Pancreas (tissue), 10 donors: ENCODE measurements around the gene CDC42EP5. TPM values are rescaled to one million over a fixed set of nuclear protein-coding genes. Genes with fewer than 3 reads are reported as not detected.

Experiments
- ATAC-seq, 4 donors: fragments of 200-7000 bp; cut with Tn5 transposase; one replicate each; pipeline versions ENCODE4 v1.8.0 to v1.9.1; 2020; ENCODE audit warnings: mild to moderate bottlenecking in 4 of 4, moderate library complexity in 4 of 4
- DNase-seq, 6 donors: peaks; one replicate each; pipeline ENCODE4 v3.0.0-alpha.2; 2020
- FAIRE-seq: peaks from 2 replicates; lab custom pipeline; 2012; peaks lifted over from hg19 to GRCh38; lab: Jason Lieb, UNC
- H3K27ac ChIP-seq, 4 donors: fragments of 200-600 bp; sonication (generic); 1 replicate in 3 of 4; 2 replicates in 1 of 4; pipeline versions ENCODE4 v1.5.0 to v1.8.0; 2020
- H3K27me3 ChIP-seq, 4 donors: fragments of 200-600 bp; one replicate each; pipeline ENCODE4 v1.8.0; 2021
- H3K36me3 ChIP-seq, 3 donors: fragments of 200-600 bp; sonication (generic) in 1 of 3; one replicate each; pipeline versions ENCODE4 v1.5.0 to v1.8.0; 2020 to 2021
- H3K4me1 ChIP-seq, 3 donors: fragments of 200-600 bp; one replicate each; pipeline ENCODE4 v1.8.0; 2021
- H3K4me3 ChIP-seq, 4 donors: fragments of 200-600 bp; sonication (generic) in 2 of 4; one replicate each; pipeline versions ENCODE4 v1.5.0 to v1.8.0; 2020 to 2021
- H3K9me3 ChIP-seq, 4 donors: fragments of 200-600 bp; one replicate each; pipeline ENCODE4 v1.8.0; 2021
- WGBS, 2 donors: extraction: QIAGEN DNeasy Blood & Tissue Kit; methylation state at CpG; one replicate each; pipeline ENCODE4 v1.1.7; 2013; 5-methylcytosine and 5-hydroxymethylcytosine counted together
- intact Hi-C, 3 donors: fragments of 100-400 bp; cut with DNase I; formaldehyde crosslinking; loops; one replicate each; pipeline versions ENCODE4 v1.11.1 to v1.14.2; 2022
- polyA plus RNA-seq, 2 donors: library from polyadenylated mRNA; stranded (reverse); fragments of 200-250 nt; gene quantifications; one replicate each; pipeline ENCODE4 v1.2.3, GENCODE V29; 2013
- total RNA-seq, 6 donors: library from RNA; stranded (reverse); fragmentation: NEBNext Ultra II Directional in 4 of 6; extraction: Animal tissue kit (Norgen Biotek cat#: 25700) in 4 of 6; gene quantifications; one replicate each; pipeline versions ENCODE4 v1.2.1 to v1.2.4, GENCODE V29; 2021 to 2023
- TF ChIP-seq, protein P1 (sequence below), 4 donors: fragments of 200-600 bp; sonication (generic) in 3 of 4; IDR thresholded peaks; one replicate each; pipeline versions ENCODE4 v1.5.0 to v1.8.0; 2021; ENCODE audit warnings: antibody characterized with exemption in 4 of 4
- donor health status: healthy with polysubstance abuse.
- donor health status: DM: no; HTN: no; CAD: no; lungs with moderate emphysema.
- donor health status: DM: no; HTN: no; CAD: no.
- donor health status: control.
- donor health status: control.
- donor health status: Bipolar disorder and iron deficiency.
- donor health status: DM: yes; HTN: yes; CAD: no.
- donor health status: DM: no; HTN: no; CAD: no.
- donor health status: DM: no; HTN: no; CAD: no.
- donor health status: DM: yes; HTN: yes; CAD: no.

Gene CDC42EP5
- total and polyA plus RNA-seq, 8 donors = 7.5 to 48.0 (median 15.7) TPM

DNA sequence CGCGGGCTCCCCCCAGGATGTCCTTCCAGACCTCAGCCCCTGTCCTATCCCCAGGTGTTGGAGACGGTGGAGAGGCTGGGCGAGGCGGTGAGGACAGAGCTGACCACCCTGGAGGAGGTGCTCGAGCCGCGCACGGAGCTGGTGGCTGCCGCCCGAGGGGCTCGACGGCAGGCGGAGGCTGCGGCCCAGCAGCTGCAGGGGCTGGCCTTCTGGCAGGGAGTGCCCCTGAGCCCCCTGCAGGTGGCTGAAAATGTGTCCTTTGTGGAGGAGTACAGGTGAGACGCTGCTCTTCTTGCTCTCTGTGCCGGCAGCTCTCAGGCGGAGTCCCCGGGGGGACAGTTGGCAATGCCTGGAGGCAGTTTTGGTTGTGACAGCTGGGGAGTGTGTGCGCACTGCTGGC is 51.0 kb downstream of the CDC42EP5 start:
- H3K4me1 ChIP-seq = no peaks in the 10 kb centered on the region
- intact Hi-C loops = no loop called here
- H3K27ac ChIP-seq = no peak overlapping the region
- H3K9me3 ChIP-seq = no peaks in the 10 kb centered on the region
- WGBS, 2 donors = 79 to 82% methylated on average over 20 of the region's 20 CpGs
- H3K36me3 ChIP-seq = no peaks in the 10 kb centered on the region
- no peaks in the 10 kb centered on the region for H3K27me3 ChIP-seq
- DNase-seq (peak in 1 of 6 donors; percentile 69), FAIRE-seq (no peak), ATAC-seq (no peak)
- no peak overlapping the region for H3K4me3 ChIP-seq
- TF ChIP-seq, protein P1, sequence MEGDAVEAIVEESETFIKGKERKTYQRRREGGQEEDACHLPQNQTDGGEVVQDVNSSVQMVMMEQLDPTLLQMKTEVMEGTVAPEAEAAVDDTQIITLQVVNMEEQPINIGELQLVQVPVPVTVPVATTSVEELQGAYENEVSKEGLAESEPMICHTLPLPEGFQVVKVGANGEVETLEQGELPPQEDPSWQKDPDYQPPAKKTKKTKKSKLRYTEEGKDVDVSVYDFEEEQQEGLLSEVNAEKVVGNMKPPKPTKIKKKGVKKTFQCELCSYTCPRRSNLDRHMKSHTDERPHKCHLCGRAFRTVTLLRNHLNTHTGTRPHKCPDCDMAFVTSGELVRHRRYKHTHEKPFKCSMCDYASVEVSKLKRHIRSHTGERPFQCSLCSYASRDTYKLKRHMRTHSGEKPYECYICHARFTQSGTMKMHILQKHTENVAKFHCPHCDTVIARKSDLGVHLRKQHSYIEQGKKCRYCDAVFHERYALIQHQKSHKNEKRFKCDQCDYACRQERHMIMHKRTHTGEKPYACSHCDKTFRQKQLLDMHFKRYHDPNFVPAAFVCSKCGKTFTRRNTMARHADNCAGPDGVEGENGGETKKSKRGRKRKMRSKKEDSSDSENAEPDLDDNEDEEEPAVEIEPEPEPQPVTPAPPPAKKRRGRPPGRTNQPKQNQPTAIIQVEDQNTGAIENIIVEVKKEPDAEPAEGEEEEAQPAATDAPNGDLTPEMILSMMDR (IDR thresholded peaks at IDR 0.05) = no peak

DNA sequence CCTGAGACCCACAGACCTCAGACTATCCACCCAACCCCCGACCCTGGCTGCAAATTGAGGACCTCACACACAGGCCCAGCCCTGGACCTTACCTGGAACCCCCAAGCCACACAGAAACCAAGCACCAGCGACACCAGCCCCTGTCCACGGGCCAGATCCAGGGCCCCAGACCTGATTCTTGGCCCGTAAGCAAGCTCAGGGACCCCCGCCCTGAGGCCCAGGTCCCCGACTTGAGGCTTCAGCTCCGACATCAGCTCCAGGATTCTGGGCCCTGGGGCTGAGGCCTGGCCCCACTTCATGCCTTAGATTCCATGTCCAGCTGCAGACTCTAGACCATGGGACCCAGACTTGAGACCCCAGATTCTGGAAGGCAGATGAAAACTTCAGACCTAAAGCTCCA is 51.6 kb downstream of the CDC42EP5 start:
- no peak for FAIRE-seq
- no peaks in the 10 kb centered on the region for H3K4me1 ChIP-seq
- intact Hi-C loops = no loop called here
- no peaks in the 10 kb centered on the region for H3K27me3 ChIP-seq
- 77 to 80% methylated on average over 7 of the region's 7 CpGs for WGBS, 2 donors
- no peak overlapping the region for H3K4me3 ChIP-seq
- TF ChIP-seq, protein P1 (IDR thresholded peaks at IDR 0.05) = no peak
- H3K36me3 ChIP-seq = no peaks in the 10 kb centered on the region
- ATAC-seq = no peak
- peak overlapping the region in 2 of 4 donors; percentile 70 to 76 for H3K27ac ChIP-seq
- no peaks in the 10 kb centered on the region for H3K9me3 ChIP-seq
- no peak for DNase-seq

DNA sequence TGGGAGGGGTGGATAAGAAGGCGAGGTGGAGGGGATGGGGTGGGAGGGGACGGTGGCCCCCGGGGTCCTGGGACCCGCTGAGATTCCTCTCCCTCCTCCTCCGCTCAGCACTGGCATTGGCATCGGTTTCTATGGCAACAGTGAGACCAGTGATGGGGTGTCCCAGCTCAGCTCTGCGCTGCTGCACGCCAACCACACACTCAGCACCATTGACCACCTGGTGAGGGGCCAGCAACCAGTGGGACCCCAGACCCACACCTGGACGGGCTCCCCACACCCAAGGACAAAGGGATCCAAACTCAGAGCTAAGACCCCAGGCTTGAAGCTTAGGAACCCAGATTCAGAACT is 52.0 kb downstream of the CDC42EP5 start:
- Histone ChIP-seq H3K27me3 (no peaks in the 10 kb centered on the region), H3K4me1 (no peaks in the 10 kb centered on the region), H3K4me3 (no peak overlapping the region), H3K9me3 (no peaks in the 10 kb centered on the region), H3K36me3 (no peaks in the 10 kb centered on the region), H3K27ac (peak overlapping the region; percentile 66 to 76 (median 73))
- 39 to 50% methylated on average over 6 to 8 of the region's 9 CpGs for WGBS, 2 donors
- DNase-seq (no peak), FAIRE-seq (no peak), ATAC-seq (no peak)
- TF ChIP-seq, protein P1 (IDR thresholded peaks at IDR 0.05) = no peak
- intact Hi-C loops = no loop called here

DNA sequence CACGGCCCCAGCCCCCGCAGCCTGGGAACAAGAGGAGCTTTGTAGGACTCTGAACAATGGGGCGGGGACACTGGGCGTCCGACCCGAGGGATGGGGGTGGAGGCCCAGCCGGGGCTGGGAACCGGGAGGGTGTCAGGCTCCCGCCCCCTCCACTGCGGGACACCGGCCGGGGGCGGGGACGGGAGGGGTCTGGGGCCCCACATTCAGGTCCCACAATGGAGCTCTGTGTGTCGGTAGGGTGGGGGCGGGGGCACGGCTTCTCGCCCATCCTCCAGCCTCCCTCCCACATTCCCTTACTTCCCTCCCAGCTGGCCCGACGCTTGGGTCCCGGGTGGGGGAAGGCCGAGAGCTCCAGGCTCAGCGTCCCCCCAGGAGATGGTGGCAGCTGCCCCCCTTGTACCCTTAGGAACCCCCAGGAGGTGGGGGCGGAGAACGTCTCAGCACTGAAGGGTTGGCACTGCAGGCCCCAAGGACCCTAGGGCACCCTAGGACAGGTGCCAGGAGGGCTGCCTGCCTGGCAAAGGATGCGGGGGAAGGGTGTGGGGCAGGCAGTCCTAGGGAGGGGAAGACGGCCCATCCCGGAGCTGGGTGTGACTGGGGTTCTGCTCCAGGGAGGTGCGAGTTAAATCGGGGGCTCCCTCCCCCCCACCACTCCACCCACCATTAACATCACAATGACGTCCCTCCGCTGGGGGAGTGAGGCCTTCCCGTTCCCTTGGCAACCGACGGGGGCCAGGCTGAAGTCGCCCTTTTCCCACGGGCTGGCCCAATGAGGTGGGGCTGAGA is 52.5 kb downstream of the CDC42EP5 start:
- H3K4me1 ChIP-seq = no peaks in the 10 kb centered on the region
- no peaks in the 10 kb centered on the region for H3K9me3 ChIP-seq
- WGBS, 2 donors = 10 to 12% methylated on average over 32 to 37 of the region's 37 CpGs
- H3K36me3 ChIP-seq = no peaks in the 10 kb centered on the region
- no peak for FAIRE-seq
- peak in 5 of 6 donors; percentile 62 to 91 (median 82) for DNase-seq
- peak overlapping the region; percentile 66 to 76 (median 73) for H3K27ac ChIP-seq
- H3K4me3 ChIP-seq = peak overlapping the region in 1 of 4 donors; percentile 3
- no peaks in the 10 kb centered on the region for H3K27me3 ChIP-seq
- intact Hi-C loops = no loop called here
- TF ChIP-seq, protein P1 (IDR thresholded peaks at IDR 0.05) = no peak
- ATAC-seq = peak; percentile 72 to 84 (median 76)

DNA sequence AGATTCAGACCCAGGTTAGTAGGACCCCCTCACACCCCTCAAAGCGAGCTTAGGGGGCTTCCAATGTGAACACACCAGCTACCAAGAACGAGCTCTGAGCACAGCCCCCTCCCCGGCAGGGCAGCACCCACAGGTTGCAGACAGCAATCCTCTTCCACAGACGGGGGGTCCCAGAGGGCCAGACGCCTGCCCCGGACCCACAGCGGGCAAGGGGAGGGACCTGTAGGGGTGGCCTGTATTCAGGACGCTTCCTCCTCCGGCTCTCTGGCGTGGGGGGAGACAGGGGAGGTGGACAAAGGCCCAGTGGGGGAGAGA is 53.1 kb downstream of the CDC42EP5 start:
- no peak for DNase-seq
- no peaks in the 10 kb centered on the region for H3K9me3 ChIP-seq

More for the DNA sequence above, 53.1 kb downstream of the CDC42EP5 start:
- Histone ChIP-seq H3K4me3 (no peak overlapping the region), H3K27me3 (peaks cover 0 to under 1% (median under 1%) of the 10 kb centered on the region in 4 donors), H3K36me3 (no peaks in the 10 kb centered on the region), H3K27ac (peak overlapping the region; percentile 64 to 76 (median 71)), H3K4me1 (no peaks in the 10 kb centered on the region)
- intact Hi-C loops = no loop called here
- FAIRE-seq (no peak), ATAC-seq (no peak)
- WGBS, 2 donors = 28 to 31% methylated on average over 10 of the region's 10 CpGs
- TF ChIP-seq, protein P1 (IDR thresholded peaks at IDR 0.05) = no peak
